GM18508 (cell line): ENCODE data around the gene TOB2.
A peak's percentile ranks its signal among the peaks of the same experiment; 100 is the strongest.

ENCODE experiments used
- ATAC-seq: cut with Tn5 transposase; IDR thresholded peaks from one replicate; pipeline ENCODE4 v1.9.1; 2021; ENCODE audit warnings: moderate number of reproducible peaks; ENCODE audit not compliant: insufficient read depth, unreplicated experiment

Gene TOB2

GRCh38 chr22:41446639-41447434, at the start of gene TOB2:
TSS of gene TOB2 (minus strand) at chr22:41446801. CDS start at chr22:41437345, 9,456 bp downstream.
- ATAC-seq = no peak

DNA sequence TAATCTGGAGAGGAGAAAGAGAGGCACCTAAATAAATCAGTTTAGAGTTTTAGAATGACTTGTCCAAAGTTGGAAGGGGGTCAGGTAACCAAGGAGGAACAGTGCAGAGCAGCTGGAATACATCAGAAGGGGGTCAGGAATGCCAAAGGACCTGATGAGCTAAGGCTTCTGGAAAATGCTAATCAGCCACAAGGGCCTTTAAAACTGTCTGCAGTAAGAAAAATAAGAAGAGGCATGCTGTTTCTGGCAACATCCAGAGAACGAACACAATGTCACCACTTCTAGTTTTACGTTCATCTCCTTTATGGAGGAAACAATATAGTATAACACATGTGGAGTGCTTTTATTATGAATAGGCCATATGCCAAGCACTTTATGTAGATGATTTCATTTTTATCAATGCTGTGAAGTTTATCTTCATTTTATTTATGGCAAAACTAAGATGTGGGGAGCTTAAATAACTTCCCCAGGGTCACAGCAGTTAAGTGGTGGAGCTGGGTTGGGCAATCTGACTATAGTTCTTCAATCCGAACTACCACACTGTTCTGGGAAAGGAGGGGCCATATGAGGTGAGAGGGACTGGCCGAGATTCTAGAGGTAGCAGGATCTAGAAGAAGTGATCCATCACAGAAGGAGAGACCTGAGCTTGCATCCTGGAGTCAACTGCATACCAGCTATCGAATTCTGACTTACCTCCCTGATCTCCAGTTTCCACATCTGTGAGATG, 44.9 kb upstream of the TOB2 start:
- no peak for ATAC-seq

GRCh38 chr22:41488596-41489385, 42.2 kb upstream of the TOB2 start:
- ATAC-seq = no peak

DNA sequence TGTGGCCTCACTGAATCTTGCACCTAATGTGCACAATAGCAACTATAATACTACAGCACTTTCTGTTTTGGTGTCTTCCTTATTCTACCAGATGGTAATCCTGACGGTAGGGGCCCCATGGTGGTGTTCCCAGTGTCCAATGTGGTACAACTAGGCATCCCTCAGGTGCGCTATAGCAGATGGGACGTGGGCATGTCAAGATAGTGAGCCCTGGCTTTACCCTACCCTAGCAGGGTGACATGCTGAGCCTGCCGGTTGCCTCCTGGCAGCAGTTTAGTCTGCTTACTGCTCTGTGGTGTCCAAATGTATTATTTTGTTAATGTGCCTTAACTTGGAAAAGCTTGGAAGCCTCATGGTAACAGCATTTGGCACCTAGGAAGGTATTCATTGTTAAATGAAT, 41.5 kb upstream of the TOB2 start:
- no peak for ATAC-seq

DNA sequence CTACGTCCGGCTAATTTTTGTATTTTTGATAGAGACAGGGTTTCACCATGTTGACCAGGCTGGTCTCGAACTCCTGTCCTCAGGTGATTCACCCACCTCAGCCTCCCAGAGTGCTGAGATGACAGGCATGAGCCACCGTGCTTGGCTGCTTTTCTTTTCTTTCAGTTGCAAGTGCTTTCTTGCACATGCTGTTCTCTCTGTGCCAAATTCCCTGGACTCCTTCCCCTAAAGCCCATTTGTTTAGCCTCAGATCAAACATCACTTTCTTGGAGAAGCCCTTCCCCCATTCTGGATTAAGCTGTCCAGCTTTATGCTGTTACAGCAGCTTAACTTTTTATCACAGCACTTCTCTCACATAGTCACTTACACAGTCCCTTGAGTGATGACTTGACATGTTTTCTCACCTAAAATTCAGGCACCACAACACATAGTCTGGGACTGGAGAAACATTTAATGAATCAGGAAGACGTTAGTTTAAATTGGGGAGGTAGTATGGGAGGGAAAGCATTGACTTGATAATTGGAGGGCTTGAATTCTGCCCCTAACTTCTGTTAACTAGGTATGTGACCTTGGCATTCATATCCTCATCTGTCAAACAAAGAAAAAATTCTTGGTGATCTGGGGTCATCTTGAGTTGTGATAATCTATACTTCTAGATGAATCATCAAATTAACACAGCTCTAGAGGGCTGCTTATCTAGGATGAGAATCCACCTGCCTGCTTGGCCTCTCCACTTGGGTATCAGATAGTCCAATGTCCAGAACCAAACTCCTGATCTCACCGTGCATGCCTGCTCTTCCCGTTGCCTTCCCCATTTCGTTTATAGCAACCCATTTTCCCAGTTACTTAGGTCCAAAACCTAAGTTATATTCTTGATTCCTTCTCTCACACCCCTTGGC, 40.7 kb upstream of the TOB2 start:
- no peak for ATAC-seq

- no peak for ATAC-seq
These were observed 38.4 kb upstream of the TOB2 start for GRCh38 chr22:41485033-41485432.

DNA sequence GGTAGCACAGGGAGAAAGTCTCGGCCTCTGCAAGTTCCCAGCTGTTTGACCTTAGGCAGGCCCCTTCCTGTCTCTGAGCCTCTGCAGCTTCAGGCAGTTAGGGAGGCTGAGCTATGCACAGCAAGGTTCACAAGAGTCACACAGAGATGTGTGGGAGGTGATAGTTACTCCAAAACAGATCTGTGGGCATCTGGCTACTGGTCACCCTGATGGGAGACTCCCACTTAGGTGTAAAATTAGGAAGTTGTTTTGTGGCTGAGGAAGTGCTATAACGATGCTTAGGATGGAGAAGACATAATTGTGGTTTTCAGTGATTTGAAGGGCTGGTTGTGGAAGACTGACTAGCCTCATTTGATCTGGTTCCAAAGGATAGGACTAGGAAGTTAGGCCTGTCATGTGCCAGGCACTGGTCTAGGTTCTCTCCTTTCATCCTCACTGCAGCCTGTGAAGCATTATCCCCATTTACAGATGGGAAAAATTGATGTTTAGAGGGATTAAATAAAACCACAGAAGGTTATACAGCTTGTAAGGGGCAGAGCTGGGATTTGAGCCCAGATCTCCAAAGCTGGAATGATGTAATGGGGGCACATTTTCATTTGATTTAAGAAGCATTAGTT, 35.8 kb upstream of the TOB2 start:
- no peak for ATAC-seq

DNA sequence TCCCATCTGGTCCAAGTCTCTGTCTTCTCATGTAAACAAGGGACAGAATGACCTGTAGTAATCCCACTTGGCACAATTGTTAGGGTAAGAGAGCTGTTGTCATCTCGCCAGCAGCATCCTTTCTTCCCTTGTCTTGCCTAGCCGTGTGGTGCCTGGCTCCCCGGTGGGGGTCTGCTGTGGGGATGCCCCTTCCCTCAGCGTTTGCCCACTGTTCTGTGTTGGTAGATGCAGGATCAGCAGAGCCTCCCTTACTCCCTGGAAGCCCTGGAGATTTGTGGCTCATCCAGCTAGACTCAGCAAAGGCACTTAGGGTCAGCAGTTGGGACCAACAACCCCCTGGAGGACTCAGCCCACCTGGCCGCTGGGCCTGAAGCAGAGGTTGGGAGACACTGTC, 35.3 kb upstream of the TOB2 start:
- ATAC-seq = no peak

DNA sequence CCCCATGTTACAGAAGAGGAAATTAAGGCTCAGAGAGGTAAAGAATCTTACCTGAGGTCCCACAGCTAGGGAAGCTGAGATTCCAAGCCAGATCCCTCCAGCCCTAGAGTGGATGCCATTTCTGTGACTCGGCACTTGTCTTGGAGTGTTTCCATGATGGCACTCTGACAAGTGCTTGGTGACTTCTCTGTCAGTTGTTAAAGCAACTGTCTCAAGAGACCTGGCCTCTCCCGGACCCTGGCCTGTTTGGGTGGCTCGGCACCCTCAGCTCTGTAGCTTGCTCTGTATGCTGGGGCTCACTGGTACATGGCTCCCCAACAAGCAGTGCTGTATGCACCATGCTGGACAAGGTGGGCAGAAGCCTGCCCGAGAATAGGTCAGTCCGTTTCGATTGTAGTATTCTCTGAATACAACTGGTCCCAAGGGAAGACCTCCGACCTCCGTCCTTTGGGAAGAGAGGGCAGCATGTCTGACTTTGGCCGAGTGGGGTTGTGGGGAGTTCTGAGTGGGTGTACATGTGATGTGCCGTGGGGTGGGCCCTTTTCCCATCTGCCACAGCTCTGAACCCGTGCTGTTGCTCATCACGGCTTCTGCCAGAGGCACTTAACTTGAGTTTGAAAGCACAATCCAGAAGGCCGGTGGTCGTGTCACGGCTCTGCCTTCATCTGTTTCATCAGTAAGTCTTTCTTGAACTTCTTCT, 34.7 kb upstream of the TOB2 start:
- no peak for ATAC-seq

- no peak for ATAC-seq
These were observed 33.8 kb upstream of the TOB2 start for GRCh38 chr22:41480397-41480735.

DNA sequence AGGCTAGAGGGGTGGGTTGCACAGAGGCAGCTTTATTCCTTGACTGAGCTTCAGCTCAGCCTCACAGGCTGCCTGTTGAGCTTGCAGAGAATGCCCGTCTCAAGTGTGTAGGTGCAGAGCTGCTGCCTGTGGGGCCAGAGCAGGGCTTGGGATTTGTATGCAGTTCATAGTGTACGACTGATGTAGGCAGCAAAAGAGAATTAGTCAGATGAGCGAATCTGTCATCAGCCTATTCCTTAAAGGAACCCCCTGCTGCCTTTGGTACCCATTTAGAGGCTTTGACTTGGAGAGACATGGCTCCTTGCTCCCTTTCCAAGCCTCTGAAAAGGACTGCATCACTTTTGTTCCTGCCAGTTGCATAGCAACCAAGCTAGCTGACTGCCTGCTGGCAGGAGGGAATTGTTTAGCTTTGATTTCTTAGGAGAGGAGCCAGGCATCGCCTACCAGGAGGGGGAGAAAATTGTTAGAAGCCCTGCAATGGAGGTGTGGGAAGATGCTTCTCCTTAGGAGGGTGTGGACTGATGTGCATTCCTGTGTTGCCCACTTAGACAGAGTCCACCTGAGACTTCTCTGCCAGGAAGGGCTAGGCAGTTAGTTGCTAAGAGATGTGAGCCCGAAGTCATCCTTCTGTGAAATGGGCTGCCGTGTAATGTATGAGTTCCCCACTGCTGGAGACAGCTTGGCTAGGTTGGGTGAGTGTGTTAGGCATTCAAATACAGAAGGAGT, 33.2 kb upstream of the TOB2 start:
- ATAC-seq = no peak

GRCh38 chr22:41478891-41479521, 32.4 kb upstream of the TOB2 start:
- ATAC-seq = no peak

DNA sequence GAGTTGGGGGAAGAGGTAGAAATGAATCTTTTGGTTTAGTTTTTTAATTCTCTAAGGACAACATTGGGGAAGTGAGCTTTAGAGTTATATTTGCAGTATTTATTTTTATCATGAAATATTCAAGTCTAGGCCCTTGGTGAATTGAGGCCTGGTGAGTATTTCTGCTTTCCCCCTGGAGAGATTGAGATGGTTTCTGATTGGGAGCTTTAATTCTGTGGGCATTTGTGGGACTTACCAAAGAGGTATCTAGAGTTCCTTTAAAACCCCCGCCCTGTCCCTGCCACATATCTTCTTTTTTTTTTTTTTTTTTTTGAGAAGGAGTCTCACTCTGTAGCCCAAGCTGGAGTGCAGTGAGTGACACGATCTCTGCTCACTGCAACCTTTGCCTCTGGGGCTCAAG, 31.9 kb upstream of the TOB2 start:
- no peak for ATAC-seq

DNA sequence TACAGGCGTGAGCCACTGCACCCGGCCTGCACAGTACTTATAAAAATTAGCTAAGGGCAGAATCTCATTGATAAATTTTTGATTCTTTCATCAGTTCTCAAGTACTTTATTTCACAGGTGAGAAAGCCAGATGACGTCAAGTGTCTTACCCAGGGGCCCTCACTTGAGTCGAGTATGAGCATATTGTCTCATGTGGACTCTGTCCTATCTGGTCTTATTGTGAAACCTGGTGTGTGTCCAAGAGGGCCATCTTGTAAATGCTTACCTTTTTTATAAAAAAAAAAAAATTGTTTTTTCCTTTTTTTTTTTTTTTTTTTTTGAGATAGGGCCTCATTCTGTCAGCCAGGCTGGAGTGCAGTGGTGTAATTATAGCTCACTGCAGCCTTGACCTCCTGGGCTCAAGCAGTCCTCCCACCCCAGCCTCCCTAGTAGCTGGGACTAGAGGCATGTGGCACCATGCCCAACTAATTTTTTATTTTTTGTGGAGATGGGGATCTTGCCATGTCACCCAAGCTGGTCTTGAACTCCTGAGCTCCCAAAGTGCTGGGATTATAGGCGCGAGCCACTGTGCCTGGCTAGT, 28.4 kb upstream of the TOB2 start:
- ATAC-seq = no peak

DNA sequence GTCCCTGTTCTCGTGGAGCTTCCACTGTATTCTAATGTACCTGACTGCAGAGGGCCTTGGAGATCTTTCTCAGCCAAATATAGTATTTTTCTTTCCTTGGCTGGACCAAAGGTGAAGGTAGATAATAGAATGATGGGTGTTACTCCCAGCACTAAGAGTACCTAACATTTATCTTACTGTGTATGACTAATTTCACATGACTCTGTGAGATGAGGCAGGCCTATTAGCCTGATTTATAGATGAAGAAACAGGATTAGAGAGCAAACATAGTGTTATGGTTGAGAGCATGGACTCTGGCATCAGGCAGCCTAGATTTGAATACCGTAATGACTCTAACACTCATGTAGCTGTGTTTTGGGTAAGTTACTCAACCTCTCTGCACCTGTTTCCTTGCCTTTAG, 25.0 kb upstream of the TOB2 start:
- no peak for ATAC-seq

GRCh38 chr22:41470886-41471285, 24.3 kb upstream of the TOB2 start:
- no peak for ATAC-seq

DNA sequence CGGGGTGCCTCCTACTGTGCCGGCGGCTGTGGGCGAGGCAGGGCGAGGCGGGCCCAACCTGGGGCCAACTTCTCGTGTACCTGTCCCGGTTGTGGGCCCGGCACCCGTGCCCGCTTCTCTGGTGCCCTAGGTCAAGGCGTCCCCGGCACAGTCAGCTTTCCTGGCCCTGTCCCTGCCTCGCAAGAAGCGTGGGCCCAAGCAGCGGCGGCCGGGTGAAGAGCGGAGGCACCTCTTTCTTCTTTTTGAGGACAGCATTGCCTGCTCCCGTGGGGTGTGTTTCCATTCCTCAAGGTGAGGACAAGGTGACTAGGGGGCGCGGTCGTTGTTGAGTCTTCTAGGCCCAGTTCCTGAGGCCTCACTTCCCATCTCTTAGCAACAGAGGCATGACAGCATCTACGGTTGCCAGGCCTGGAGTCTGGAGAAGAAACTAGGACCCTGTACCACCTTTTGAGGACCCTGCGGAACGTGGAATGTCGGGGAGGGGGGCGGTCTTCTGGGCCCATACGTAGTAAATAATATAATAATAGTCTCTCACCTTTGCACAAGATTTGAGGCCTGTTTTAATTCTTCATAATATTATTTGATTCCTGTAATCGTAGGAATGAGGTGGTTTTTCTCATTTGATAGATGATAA, 22.7 kb upstream of the TOB2 start:
- ATAC-seq = peak; percentile 21
